B cell (primary cell): ENCODE data around the gene RCE1. TPM values are rescaled to one million over a fixed set of nuclear protein-coding genes. Genes with fewer than 3 reads are reported as not detected.
A peak's percentile ranks its signal among the peaks of the same experiment; 100 is the strongest.

Experiments used
- ATAC-seq: fragments of 200-7000 bp; cut with Tn5 transposase; one replicate; pipeline ENCODE4 v1.10.0; 2021; ENCODE audit warnings: low read depth, mild to moderate bottlenecking, moderate number of reproducible peaks, moderate library complexity
- CTCF ChIA-PET: fragments of 350-600 bp; sonication (Branson Sonifier 250); formaldehyde crosslinking; loops from one replicate; lab custom pipeline; 2021; ENCODE audit warnings: antibody characterized with exemption, inconsistent platforms; lab: Charles Lee
- POLR2A ChIA-PET: fragments of 350-600 bp; sonication (Branson Sonifier 250); formaldehyde crosslinking; loops from one replicate; lab custom pipeline; 2021; ENCODE audit warnings: antibody characterized with exemption; lab: Charles Lee
- DNase-seq: peaks from one replicate; pipeline ENCODE4 v3.0.0; 2013
- H2AFZ ChIP-seq: 2 replicates; pipeline ENCODE4 v1.6.1; 2012; ENCODE audit warnings: mild to moderate bottlenecking, low read depth, low read length; ENCODE audit not compliant: insufficient read depth, poor library complexity, severe bottlenecking
- H3K27ac ChIP-seq, 2 donors: 1 replicate in 1 of 2; 2 replicates in 1 of 2; pipeline ENCODE4 v1.5.1; 2012 to 2013; ENCODE audit warnings: low read length in 2 of 2, mild to moderate bottlenecking in 2 of 2, moderate library complexity in 1 of 2
- H3K27me3 ChIP-seq, 4 experiments: fragments of 200-600 bp in 1 of 4; sonication (generic) in 1 of 4; replicated peaks in 1 of 4; 1 replicate in 2 of 4; 2 replicates in 2 of 4; pipeline versions ENCODE4 v1.6.1 to v1.7.0; 2013 to 2016; ENCODE audit warnings: low read length in 3 of 4, mild to moderate bottlenecking in 2 of 4, mixed read lengths in 1 of 4, moderate library complexity in 1 of 4; ENCODE audit not compliant: insufficient read depth in 4 of 4, control insufficient read depth in 3 of 4; ENCODE audit errors: control extremely low read depth in 1 of 4
- H3K36me3 ChIP-seq, 2 experiments: replicated peaks in 1 of 2; 1 replicate in 1 of 2; 2 replicates in 1 of 2; pipeline versions ENCODE4 v1.6.1 to v1.7.1; 2013; ENCODE audit warnings: low read length in 1 of 2; ENCODE audit not compliant: insufficient read depth in 2 of 2, control insufficient read depth in 1 of 2; ENCODE audit errors: control extremely low read depth in 1 of 2, extremely low read depth in 1 of 2
- H3K4me1 ChIP-seq, 2 donors: fragments of 200-600 bp in 1 of 2; sonication (generic) in 1 of 2; 1 replicate in 1 of 2; 2 replicates in 1 of 2; pipeline versions ENCODE4 v1.5.1 to v1.6.1; 2013 to 2017; ENCODE audit warnings: low read length in 2 of 2; ENCODE audit not compliant: control insufficient read depth in 2 of 2, insufficient read depth in 2 of 2
- H3K4me2 ChIP-seq: replicated peaks from 2 replicates; pipeline ENCODE3; 2012; ENCODE audit warnings: mild to moderate bottlenecking, low read depth, low read length; ENCODE audit not compliant: poor library complexity, severe bottlenecking
- H3K4me3 ChIP-seq, 5 experiments: fragments of 200-600 bp in 1 of 5; sonication (generic) in 1 of 5; 1 replicate in 3 of 5; 2 replicates in 2 of 5; pipeline versions ENCODE4 v1.5.1 to v1.7.0; 2011 to 2016; ENCODE audit warnings: low read length in 4 of 5, mild to moderate bottlenecking in 4 of 5, low read depth in 2 of 5, control low read depth in 1 of 5, moderate library complexity in 1 of 5; ENCODE audit not compliant: insufficient read depth in 1 of 5; ENCODE audit errors: control extremely low read depth in 1 of 5, extremely low read depth in 1 of 5
- H3K79me2 ChIP-seq: fragments of 200-600 bp; sonication (generic); one replicate; pipeline ENCODE4 v1.6.0; 2016; ENCODE audit warnings: low read length; ENCODE audit not compliant: control insufficient read depth, insufficient read depth
- H3K9ac ChIP-seq: fragments of 200-600 bp; sonication (generic); 2 replicates; pipeline ENCODE4 v1.6.1; 2017; ENCODE audit warnings: mild to moderate bottlenecking, low read length, moderate library complexity
- H3K9me3 ChIP-seq, 3 donors: one replicate each; pipeline versions ENCODE4 v1.6.1 to v1.7.1; 2013; ENCODE audit warnings: low read length in 2 of 3; ENCODE audit not compliant: control insufficient read depth in 2 of 3, insufficient read depth in 1 of 3; ENCODE audit errors: control extremely low read depth in 1 of 3
- H4K20me1 ChIP-seq: 2 replicates; pipeline ENCODE4 v1.6.0; 2012; ENCODE audit warnings: mild to moderate bottlenecking, low read length; ENCODE audit not compliant: insufficient read depth, control insufficient read depth, poor library complexity, severe bottlenecking
- H3K27ac Mint-ChIP-seq: one replicate; pipeline ENCODE4 v1.8.0; 2021; ENCODE audit warnings: mixed read lengths
- H3K27me3 Mint-ChIP-seq: one replicate; pipeline ENCODE4 v1.8.0; 2021; ENCODE audit warnings: mixed read lengths
- H3K4me1 Mint-ChIP-seq: one replicate; pipeline ENCODE4 v1.8.0; 2021; ENCODE audit warnings: mixed read lengths
- H3K4me3 Mint-ChIP-seq: one replicate; pipeline ENCODE4 v1.8.0; 2021; ENCODE audit warnings: mixed read lengths
- H3K9me3 Mint-ChIP-seq: one replicate; pipeline ENCODE4 v1.8.0; 2022; ENCODE audit warnings: mixed read lengths; ENCODE audit not compliant: insufficient read depth
- CTCF ChIP-seq: fragments of 200-600 bp; IDR thresholded peaks from one replicate; pipeline ENCODE4 v1.8.0; 2022; ENCODE audit warnings: antibody characterized with exemption, mild to moderate bottlenecking
- EZH2 ChIP-seq: IDR thresholded peaks from 2 replicates; pipeline ENCODE4 v1.6.1; 2012; ENCODE audit warnings: borderline replicate concordance, low read depth, mild to moderate bottlenecking, moderate library complexity, low read length; ENCODE audit not compliant: insufficient read depth, poor library complexity, severe bottlenecking
- WGBS: methylation state at CpG from one replicate; pipeline ENCODE4 v1.1.5; 2013; ENCODE audit warnings: missing lambda C conversion rate; ENCODE audit not compliant: insufficient coverage; 5-methylcytosine and 5-hydroxymethylcytosine counted together
- intact Hi-C: fragments of 100-400 bp; cut with micrococcal nuclease; formaldehyde crosslinking; loops from one replicate; pipeline ENCODE4 v1.10.0; 2022
- polyA plus RNA-seq: library from polyadenylated mRNA; depleted of rRNA; stranded (reverse); fragments of >200 nt; gene quantifications from 2 replicates; pipeline ENCODE4 v1.2.3, GENCODE V29; 2012
- total RNA-seq, 2 donors: library from RNA; stranded (reverse); fragments of 120-200 nt in 1 of 2; gene quantifications; 1 replicate in 1 of 2; 2 replicates in 1 of 2; pipeline versions ENCODE4 v1.2.3 to v1.2.4, GENCODE V29; 2013 to 2022

RCE1 gene
- total and polyA plus RNA-seq, 2 donors (not counting 1 experiment from before 2014, with no cell fraction given): 31.6 to 59.7 TPM

- peaks cover 51% of the 10 kb centered on the region for H3K79me2 ChIP-seq
- DNase-seq: no peak
- 93% methylated on average over 9 of the region's 15 CpGs for WGBS
Measured at GRCh38 chr11:66845143-66845875, 2.1 kb downstream of the RCE1 start.

More at GRCh38 chr11:66845143-66845875, 2.1 kb downstream of the RCE1 start:
- ChIA-PET CTCF (interaction anchor here (0.8 to 3.5 kb wide), 3 partner anchors 10 to 226 kb away, joined by 3 to 20 read pairs (median 7); no protein-coding TSS in a partner anchor), POLR2A (interaction anchor here (1.6 to 2.6 kb wide), 2 partner anchors 11 to 28 kb away, joined by 3 to 18 read pairs; no protein-coding TSS in a partner anchor)
- Mint-ChIP-seq H3K9me3 (no peaks in the 10 kb centered on the region), H3K4me3 (peak overlapping the region; percentile 90), H3K27ac (peak overlapping the region; percentile 46), H3K27me3 (no peaks in the 10 kb centered on the region), H3K4me1 (peaks cover 33% of the 10 kb centered on the region)
- H3K27ac ChIP-seq: no peak overlapping the region
- H4K20me1 ChIP-seq: peaks cover 33% of the 10 kb centered on the region
- peaks cover 26 to 32% of the 10 kb centered on the region in 2 donors for H3K4me1 ChIP-seq
- H3K4me2 ChIP-seq: no peak overlapping the region
- H3K27me3 ChIP-seq: no peaks in the 10 kb centered on the region
- H3K9me3 ChIP-seq: no peaks in the 10 kb centered on the region
- no peak overlapping the region for H3K9ac ChIP-seq
- intact Hi-C loops: no loop called here
- ATAC-seq: no peak
- no peak overlapping the region for H3K4me3 ChIP-seq
- TF ChIP-seq EZH2: no peak
- TF ChIP-seq CTCF: no peak
- no peak overlapping the region for H2AFZ ChIP-seq
- H3K36me3 ChIP-seq: peaks cover 3 to 38% of the 10 kb centered on the region in 2 experiments
